DMS 273 (cell line): ENCODE data around the gene PRAME.

Experiments used
- DNase-seq: peaks from one replicate; lab custom pipeline; 2025; ENCODE audit not compliant: unreplicated experiment; lab: John Stamatoyannopoulos, UW

PRAME gene

GRCh38 chr22:22579869-22580604 is 21.0 kb upstream of the PRAME start:
- DNase-seq: no peak

DNA sequence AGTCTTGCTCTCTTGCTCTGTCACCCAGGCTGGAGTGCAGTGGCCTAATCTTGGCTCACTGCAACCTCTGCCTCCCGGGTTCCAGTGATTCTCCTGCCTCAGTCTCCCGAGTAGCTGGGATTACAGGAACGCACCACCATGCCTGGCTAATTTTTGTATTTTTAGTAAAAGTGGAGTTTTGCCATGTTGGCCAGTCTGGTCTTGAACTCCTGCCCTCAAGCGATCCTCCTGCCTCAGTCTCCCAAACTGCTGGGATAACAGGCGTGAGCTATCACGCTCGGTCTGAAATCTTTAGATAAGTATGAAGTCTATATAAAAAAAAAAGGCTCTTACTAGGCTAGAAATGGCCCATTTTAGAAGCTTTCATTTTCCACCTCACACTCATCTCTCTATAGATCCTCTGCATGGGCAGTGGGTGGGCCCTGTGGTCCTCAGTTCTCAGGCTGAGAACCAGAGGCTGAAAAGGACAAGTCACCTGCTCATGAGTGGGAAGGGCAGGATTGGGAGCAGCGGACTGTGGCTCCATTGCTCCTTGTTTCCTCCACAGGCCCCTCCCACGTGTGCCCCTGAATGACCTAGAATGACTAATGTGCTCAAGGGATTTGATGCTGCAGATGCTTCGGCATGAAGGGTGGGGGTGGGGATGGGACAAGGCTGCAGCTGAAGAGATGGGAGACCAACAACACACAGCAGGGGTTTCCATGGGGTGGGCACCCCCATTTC is 19.8 kb upstream of the PRAME start:
- no peak for DNase-seq

GRCh38 chr22:22576989-22577427 is 17.9 kb upstream of the PRAME start:
- no peak for DNase-seq

DNA sequence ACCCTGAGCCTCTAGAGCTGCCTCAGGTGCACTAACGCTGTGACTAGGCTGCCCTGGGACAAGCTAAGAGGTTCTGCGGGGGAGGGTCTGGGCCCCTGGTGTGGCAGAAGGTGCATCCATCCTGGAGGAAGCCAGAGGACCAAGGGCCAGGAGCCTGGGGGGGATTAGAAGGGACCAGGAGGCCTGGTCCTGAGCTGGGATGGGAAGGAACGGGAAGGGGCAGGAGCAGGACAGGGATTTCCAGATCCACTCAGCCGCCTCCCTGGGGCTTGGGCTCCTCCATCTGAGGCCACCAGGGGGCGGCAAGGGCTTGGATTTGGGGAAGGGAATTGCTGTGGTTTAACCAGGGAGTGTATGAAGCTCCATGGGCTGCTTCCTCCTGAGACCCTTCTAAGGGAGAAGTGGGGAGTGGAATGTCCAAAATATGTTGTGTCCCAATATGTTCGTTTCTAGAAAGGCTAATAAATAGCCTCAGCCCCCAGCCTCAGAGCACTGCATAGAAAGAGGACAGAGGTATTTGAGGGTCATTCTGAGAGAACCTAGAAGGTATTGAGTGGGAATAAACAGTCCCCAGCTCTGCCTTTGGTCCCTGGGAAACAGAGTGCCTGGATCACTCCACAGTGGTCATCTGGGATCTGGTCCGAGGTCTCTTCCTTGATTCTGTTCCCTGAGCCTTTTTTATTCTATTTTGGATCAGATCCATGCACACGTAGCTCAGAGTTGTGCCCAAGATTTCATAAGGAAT is 17.4 kb upstream of the PRAME start:
- DNase-seq: peak; percentile 70

GRCh38 chr22:22574361-22574760 is 15.3 kb upstream of the PRAME start:
- no peak for DNase-seq

DNA sequence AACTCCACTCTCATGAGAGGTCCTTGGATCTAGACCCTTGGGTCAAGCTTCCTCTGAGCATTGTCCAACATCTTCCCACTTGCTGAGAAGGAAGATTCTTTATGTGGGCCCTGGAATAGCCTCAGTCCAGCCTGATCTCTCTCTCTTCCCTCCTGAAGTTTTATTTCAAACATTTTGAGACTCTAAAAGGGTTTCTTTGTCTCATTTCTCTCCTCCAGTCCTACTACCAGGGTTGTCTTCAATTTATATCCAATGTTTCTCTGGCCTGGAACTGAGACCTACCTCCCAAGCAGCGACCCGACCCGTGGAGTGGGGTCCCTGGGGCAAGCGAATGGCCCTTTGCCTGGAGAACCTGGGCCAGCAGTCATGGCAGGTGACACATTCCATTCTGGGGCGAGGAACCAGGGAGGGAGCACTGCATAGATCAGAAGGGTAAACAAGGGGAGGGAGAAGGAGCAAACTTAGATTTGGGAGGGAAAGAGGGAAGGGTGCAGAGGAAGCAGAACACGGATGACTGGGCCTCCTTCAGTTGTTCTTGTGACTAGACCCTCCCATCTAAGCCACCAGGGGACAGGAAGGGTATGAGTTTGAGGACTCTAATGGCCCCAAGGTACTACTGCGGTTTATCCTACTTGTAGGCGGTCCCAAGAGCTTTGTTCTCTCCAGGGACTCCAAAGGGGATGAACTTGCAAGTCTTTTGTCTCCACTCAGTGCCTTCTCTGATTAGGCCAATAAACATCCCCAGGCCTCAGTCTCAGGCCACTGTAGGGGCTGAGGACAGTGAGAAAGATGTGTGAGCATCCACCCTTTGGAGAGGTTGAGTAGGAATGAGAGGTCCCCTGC is 14.2 kb upstream of the PRAME start:
- DNase-seq: no peak

DNA sequence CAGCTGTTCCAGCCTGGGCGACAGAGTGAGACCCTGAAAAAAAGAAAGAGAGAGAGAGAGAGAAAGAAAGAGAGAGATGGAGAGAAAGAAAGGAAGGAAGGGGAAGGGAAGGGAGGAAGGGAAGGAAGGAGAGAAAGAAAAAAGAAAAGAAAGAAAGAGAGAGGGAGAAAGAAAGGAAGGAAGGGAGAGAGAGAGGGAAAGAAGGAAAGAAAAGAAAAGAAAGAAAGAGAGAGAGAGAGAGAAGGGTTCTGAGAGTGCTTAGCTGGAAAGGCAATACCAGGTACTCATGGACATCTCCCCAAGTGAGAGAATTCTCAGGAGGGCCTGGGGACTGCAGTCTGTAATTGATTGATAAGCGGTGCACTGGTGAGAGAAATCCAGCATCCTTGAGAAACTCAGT is 12.8 kb upstream of the PRAME start:
- DNase-seq: no peak

DNA sequence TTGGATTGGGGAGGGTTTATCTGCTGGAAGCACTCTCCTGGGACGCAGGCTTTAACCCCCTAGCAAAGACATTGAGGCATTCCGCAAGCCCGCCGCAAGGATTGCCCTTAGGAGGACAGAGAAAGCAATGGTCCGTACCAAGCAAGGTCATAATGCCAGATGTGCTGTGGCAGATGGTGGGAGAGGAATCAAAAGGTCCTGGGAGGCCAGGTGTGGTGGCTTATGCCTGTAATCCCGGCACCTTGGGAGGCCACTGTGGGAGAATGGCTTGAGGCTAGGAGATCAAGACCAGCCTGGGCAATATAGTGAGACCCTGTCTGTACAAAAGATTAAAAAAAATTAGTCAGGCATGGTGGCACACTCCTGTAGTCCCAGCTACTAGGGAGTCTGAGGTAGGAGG is 12.4 kb upstream of the PRAME start:
- DNase-seq: no peak

GRCh38 chr22:22569218-22569617 is 10.2 kb upstream of the PRAME start:
- DNase-seq: no peak

DNA sequence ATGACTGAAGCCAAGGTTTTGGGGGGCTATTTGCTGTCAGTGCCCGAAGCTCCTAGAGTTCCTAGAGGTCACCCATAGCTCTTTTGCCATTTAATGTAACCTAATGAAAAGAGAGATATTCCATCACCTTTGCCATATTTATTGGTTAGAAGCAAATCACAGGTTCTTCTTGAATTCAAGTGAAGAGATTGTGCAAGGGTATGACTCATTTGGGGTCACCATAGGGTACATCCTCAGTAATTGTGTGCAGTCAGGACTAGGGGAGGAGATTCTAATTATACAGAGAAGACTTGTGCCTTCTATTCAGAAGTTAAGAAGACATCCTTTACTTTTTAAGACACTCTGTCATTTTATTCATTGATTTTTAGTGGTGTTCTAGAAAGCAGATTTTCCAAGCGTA is 6.9 kb upstream of the PRAME start:
- no peak for DNase-seq

DNA sequence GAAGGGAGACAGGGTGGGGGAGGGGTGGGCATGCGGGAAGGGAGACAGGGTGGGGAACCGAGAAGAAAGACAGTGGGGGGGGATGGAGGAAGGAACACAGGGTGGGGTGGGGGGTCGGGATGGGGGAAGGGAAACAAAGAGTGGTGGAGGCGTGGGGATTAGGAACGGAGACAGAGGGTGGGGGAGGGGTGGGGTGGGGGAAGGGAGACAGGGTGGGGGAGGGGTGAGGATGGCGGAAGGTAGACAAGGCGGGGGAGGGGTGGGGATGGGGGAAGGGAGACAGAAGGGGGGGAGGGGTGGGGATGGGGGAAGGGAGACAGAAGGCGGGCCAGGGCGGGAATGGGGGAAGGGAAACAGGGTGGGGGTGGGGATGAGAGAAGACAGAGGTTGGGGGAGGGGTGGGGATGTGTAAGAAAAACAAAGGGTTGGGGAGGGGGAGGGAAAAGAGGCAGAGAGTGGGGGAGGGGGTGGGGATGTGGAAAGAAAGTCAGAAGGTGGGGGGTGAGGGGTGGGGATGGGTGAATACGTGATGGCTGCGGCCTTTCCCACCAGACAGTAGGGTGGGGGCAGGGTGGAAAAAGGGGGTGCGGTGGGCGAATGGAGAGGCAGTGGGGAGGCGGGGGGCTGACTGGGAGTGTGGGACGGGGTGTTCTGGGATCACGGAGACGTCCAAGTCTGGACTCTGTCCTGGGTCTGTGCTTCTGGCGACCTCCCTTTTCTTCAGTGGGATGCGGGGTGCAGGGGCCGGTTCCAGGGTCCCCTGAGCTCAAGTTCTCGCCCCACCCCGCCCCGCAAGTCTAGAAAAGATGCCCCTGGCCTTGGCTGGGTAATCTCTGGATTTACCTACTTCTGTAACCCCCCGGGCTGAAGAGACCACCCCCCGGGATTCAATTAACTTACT is 744 bp downstream of the PRAME start:
- no peak for DNase-seq

GRCh38 chr22:22556995-22557925 is 1.8 kb downstream of the PRAME start:
- DNase-seq: no peak

GRCh38 chr22:22556578-22556977 is 2.5 kb downstream of the PRAME start:
- DNase-seq: no peak

- DNase-seq: no peak
Measured at GRCh38 chr22:22555596-22555995, 3.5 kb downstream of the PRAME start.

GRCh38 chr22:22554587-22555284 is 4.3 kb downstream of the PRAME start:
- no peak for DNase-seq

- no peak for DNase-seq
Measured at GRCh38 chr22:22553735-22554586, 5.1 kb downstream of the PRAME start.

DNA sequence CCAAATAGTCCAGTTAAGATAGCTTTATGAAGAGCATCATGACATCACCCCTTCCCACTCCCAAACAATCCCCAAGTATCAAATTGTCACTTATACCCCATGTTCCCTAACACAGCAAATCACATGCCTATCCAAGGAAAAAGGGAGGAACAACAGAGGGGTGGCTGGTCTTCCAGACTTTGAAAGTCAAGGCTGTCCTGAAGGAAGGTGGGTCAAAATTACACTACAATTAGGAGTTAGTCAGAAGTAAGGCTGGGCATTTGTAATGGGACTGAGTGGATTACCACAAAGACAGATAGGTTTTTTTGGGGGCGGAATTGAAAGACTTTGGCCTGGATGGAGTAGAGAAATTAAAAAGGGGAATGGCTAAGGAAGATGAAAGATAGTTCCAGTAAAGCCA is 5.9 kb downstream of the PRAME start:
- no peak for DNase-seq
